ENCODE results near the gene IZUMO1. TPM values are rescaled to one million over a fixed set of nuclear protein-coding genes. Genes with fewer than 3 reads are reported as not detected.

The IZUMO1 gene
- total and polyA plus RNA-seq, 2 of the 8 experiments (the other 6 are each of a cell fraction or from before 2014, with no cell fraction given), result 0.33 to 1.8 TPM

DNA sequence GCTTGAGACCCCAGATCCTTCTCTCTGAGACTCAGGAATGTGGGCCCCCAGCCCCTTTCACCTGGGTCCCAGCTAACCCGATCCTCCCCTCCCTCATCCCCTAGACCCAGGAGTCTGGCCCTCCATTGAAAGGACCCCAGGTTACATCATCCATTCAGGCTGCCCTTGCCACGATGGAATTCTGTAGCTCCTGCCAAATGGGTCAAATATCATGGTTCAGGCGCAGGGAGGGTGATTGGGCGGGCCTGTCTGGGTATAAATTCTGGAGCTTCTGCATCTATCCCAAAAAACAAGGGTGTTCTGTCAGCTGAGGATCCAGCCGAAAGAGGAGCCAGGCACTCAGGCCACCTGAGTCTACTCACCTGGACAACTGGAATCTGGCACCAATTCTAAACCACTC lies 9.1 kb upstream of the IZUMO1 start (continued):
- TF ChIP-seq NANOG (IDR thresholded peaks at IDR 0.05; ENCODE audit: insufficient read depth, low read depth, low read length, poor library complexity, severe bottlenecking) (no peak), RFX5 (IDR thresholded peaks at IDR 0.05; ENCODE audit: borderline replicate concordance, low read depth, low read length) (no peak), TAF7 (optimal IDR thresholded peaks at IDR 0.05; ENCODE audit: borderline replicate concordance, low read depth, low read length) (no peak), POU5F1 (IDR thresholded peaks at IDR 0.05; ENCODE audit: low read depth, low read length) (no peak), SP4 (IDR thresholded peaks at IDR 0.05; ENCODE audit: low read length) (no peak), ASH2L (IDR thresholded peaks at IDR 0.05; ENCODE audit: low read length) (no peak), RXRA (IDR thresholded peaks at IDR 0.05; ENCODE audit: insufficient read depth, low read depth, low read length) (no peak), GTF2F1 (IDR thresholded peaks at IDR 0.05; ENCODE audit: borderline replicate concordance, low read depth, low read length) (no peak), CREB1 (IDR thresholded peaks at IDR 0.05) (no peak), BACH1 (IDR thresholded peaks at IDR 0.05; ENCODE audit: low read length) (no peak)
